ENCODE data around the gene KCNK5.

KCNK5 gene

GRCh38 chr6:39192736-39193135 is 36.5 kb downstream of the KCNK5 start:
- TF ChIP-seq TAF1 (IDR thresholded peaks at IDR 0.05; ENCODE audit: borderline replicate concordance, insufficient read depth, low read length): no peak
- TF ChIP-seq SIN3A (IDR thresholded peaks at IDR 0.05; ENCODE audit: borderline replicate concordance, insufficient read depth, low read length): no peak
- TF ChIP-seq POLR2AphosphoS5 (IDR thresholded peaks at IDR 0.05; ENCODE audit: low read depth, low read length): no peak
- TF ChIP-seq FOXP2 (optimal IDR thresholded peaks at IDR 0.05; ENCODE audit: borderline replicate concordance, extremely low read depth, extremely low read length, insufficient read depth): no peak
- no peak for TF ChIP-seq REST (IDR thresholded peaks at IDR 0.05; ENCODE audit: insufficient read depth in 1 of 2, low read depth in 2 of 2, low read length in 2 of 2)

- TF ChIP-seq REST (IDR thresholded peaks at IDR 0.05; ENCODE audit: insufficient read depth in 1 of 2, low read depth in 2 of 2, low read length in 2 of 2) (no peak), FOXP2 (optimal IDR thresholded peaks at IDR 0.05; ENCODE audit: borderline replicate concordance, extremely low read depth, extremely low read length, insufficient read depth) (no peak), TAF1 (IDR thresholded peaks at IDR 0.05; ENCODE audit: borderline replicate concordance, insufficient read depth, low read length) (no peak), POLR2AphosphoS5 (IDR thresholded peaks at IDR 0.05; ENCODE audit: low read depth, low read length) (no peak), SIN3A (IDR thresholded peaks at IDR 0.05; ENCODE audit: borderline replicate concordance, insufficient read depth, low read length) (no peak)
Observed at GRCh38 chr6:39191236-39191930, 37.9 kb downstream of the KCNK5 start.

- TF ChIP-seq SIN3A (IDR thresholded peaks at IDR 0.05; ENCODE audit: borderline replicate concordance, insufficient read depth, low read length) (no peak), REST (IDR thresholded peaks at IDR 0.05; ENCODE audit: insufficient read depth in 1 of 2, low read depth in 2 of 2, low read length in 2 of 2) (no peak), FOXP2 (optimal IDR thresholded peaks at IDR 0.05; ENCODE audit: borderline replicate concordance, extremely low read depth, extremely low read length, insufficient read depth) (no peak), TAF1 (IDR thresholded peaks at IDR 0.05; ENCODE audit: borderline replicate concordance, insufficient read depth, low read length) (no peak), POLR2AphosphoS5 (IDR thresholded peaks at IDR 0.05; ENCODE audit: low read depth, low read length) (no peak)
Observed at GRCh38 chr6:39190545-39191235, 38.6 kb downstream of the KCNK5 start.

GRCh38 chr6:39189915-39190544 is 39.2 kb downstream of the KCNK5 start:
- TF ChIP-seq REST (IDR thresholded peaks at IDR 0.05; ENCODE audit: insufficient read depth in 1 of 2, low read depth in 2 of 2, low read length in 2 of 2) (no peak), FOXP2 (optimal IDR thresholded peaks at IDR 0.05; ENCODE audit: borderline replicate concordance, extremely low read depth, extremely low read length, insufficient read depth) (no peak), TAF1 (IDR thresholded peaks at IDR 0.05; ENCODE audit: borderline replicate concordance, insufficient read depth, low read length) (no peak), POLR2AphosphoS5 (IDR thresholded peaks at IDR 0.05; ENCODE audit: low read depth, low read length) (no peak), SIN3A (IDR thresholded peaks at IDR 0.05; ENCODE audit: borderline replicate concordance, insufficient read depth, low read length) (no peak)

Measured in PFSK-1 (cell line).